HCT116 (cell line): Measurements from ENCODE around the gene ZNF521. TPM values are rescaled to one million over a fixed set of nuclear protein-coding genes. Genes with fewer than 3 reads are reported as not detected.

Experiments
- ATAC-seq: fragments of 200-7000 bp; cut with Tn5 transposase; 2 replicates; pipeline ENCODE4 v1.9.1; 2020; ENCODE audit warnings: mild to moderate bottlenecking, moderate library complexity
- BruUV-seq: library from RNA; stranded (reverse); fragments of 400-500 nt; replicated peaks from 2 replicates; lab custom pipeline; 2021; lab: Mats Ljungman, UMichigan
- CTCF ChIA-PET: fragments of 300-600 bp; sonication (Branson Sonifier 250); formaldehyde crosslinking; loops from one replicate; lab custom pipeline; 2021; ENCODE audit warnings: antibody characterized with exemption; lab: Charles Lee
- POLR2A ChIA-PET: fragments of 300-600, 350-600 bp; sonication (Branson Sonifier 250); formaldehyde crosslinking; loops from one replicate; lab custom pipeline; 2021; ENCODE audit warnings: antibody characterized with exemption; lab: Charles Lee
- RAD21 ChIA-PET, 2 experiments: fragments of 300-600 bp; sonication (Branson Sonifier 250); formaldehyde crosslinking; loops; one replicate each; lab custom pipeline; 2023; ENCODE audit warnings: low total read pairs in 2 of 2; ENCODE audit not compliant: uncharacterized antibody in 2 of 2, unreplicated experiment in 2 of 2, low non-redundant PET in 1 of 2; lab: Charles Lee
- DNase-seq: peaks from one replicate; pipeline ENCODE4 v3.0.0-alpha.2; 2010; ENCODE audit warnings: low read depth, low spot score
- H2AFZ ChIP-seq: fragments of 200-600 bp; shearing (Covaris generic), sonication (generic); 2 replicates; pipeline ENCODE4 v1.6.1; 2017; ENCODE audit warnings: low read depth, mixed run types, mixed read lengths, antibody characterized with exemption, low read length; ENCODE audit not compliant: poor library complexity, severe bottlenecking
- H3K27ac ChIP-seq: 2 replicates; pipeline ENCODE4 v1.5.1; 2012; ENCODE audit warnings: low read depth, low read length
- H3K27me3 ChIP-seq: fragments of 200-600 bp; sonication (generic); 2 replicates; pipeline ENCODE4 v1.6.1; 2016; ENCODE audit warnings: mixed run types, low read length, mixed read lengths; ENCODE audit not compliant: insufficient read depth
- H3K36me3 ChIP-seq, 2 experiments: fragments of 200-500 bp in 1 of 2; fragments of 200-600 bp in 1 of 2; sonication (Bioruptor generic) in 1 of 2; sonication (generic) in 1 of 2; 2 replicates each; pipeline versions ENCODE4 v1.5.1 to v1.6.1; 2014 to 2016; ENCODE audit warnings: low read length in 2 of 2, inconsistent platforms in 1 of 2, mixed read lengths in 1 of 2, mixed run types in 1 of 2; ENCODE audit not compliant: insufficient read depth in 2 of 2, control insufficient read depth in 1 of 2
- H3K4me1 ChIP-seq, 2 experiments: fragments of 200-600 bp in 1 of 2; sonication (generic) in 1 of 2; 2 replicates each; pipeline versions ENCODE4 v1.5.1 to v1.6.1; 2012 to 2017; ENCODE audit warnings: low read length in 2 of 2, inconsistent platforms in 1 of 2, mild to moderate bottlenecking in 1 of 2, mixed read lengths in 1 of 2, mixed run types in 1 of 2, moderate library complexity in 1 of 2; ENCODE audit not compliant: insufficient read depth in 2 of 2, control insufficient read depth in 1 of 2
- H3K4me2 ChIP-seq: fragments of 200-600 bp; sonication (generic); 2 replicates; pipeline ENCODE4 v1.6.1; 2017; ENCODE audit warnings: mixed run types, low read length, mixed read lengths
- H3K4me3 ChIP-seq, 2 experiments: fragments of 200-600 bp in 1 of 2; sonication (generic) in 1 of 2; replicated peaks in 1 of 2; 2 replicates each; pipeline ENCODE4 v1.5.1; 2011 to 2016; ENCODE audit warnings: low read length in 2 of 2, control low read depth in 1 of 2, low read depth in 1 of 2, mild to moderate bottlenecking in 1 of 2, mixed read lengths in 1 of 2, mixed run types in 1 of 2
- H3K79me2 ChIP-seq: fragments of 200-600 bp; sonication (generic); 2 replicates; pipeline ENCODE4 v1.6.1; 2017; ENCODE audit warnings: mild to moderate bottlenecking, mixed run types, low read length, moderate library complexity, mixed read lengths; ENCODE audit not compliant: insufficient read depth
- H3K9ac ChIP-seq: fragments of 200-600 bp; sonication (generic); 2 replicates; pipeline ENCODE4 v1.6.1; 2016; ENCODE audit warnings: low read length, mixed read lengths
- H3K9me2 ChIP-seq: fragments of 200-600 bp; sonication (generic), shearing (Covaris generic); 2 replicates; pipeline ENCODE4 v1.6.1; 2017; ENCODE audit warnings: mixed run types, mild to moderate bottlenecking, moderate library complexity; ENCODE audit not compliant: insufficient read depth
- H3K9me3 ChIP-seq, 2 experiments: fragments of 200-500 bp in 1 of 2; fragments of 200-600 bp in 1 of 2; sonication (Bioruptor generic) in 1 of 2; sonication (generic) in 1 of 2; 2 replicates each; pipeline ENCODE4 v1.6.1; 2014 to 2017; ENCODE audit warnings: low read length in 2 of 2, mixed read lengths in 2 of 2, inconsistent platforms in 1 of 2, low read depth in 1 of 2, mild to moderate bottlenecking in 1 of 2, mixed run types in 1 of 2, moderate library complexity in 1 of 2; ENCODE audit not compliant: control insufficient read depth in 1 of 2, insufficient read depth in 1 of 2
- H4K20me1 ChIP-seq: fragments of 200-600 bp; sonication (generic), shearing (Covaris generic); 2 replicates; pipeline ENCODE4 v1.6.1; 2017; ENCODE audit warnings: mixed run types, mild to moderate bottlenecking, moderate library complexity; ENCODE audit not compliant: insufficient read depth
- CEBPB ChIP-seq: IDR thresholded peaks from 2 replicates; pipeline ENCODE4 v1.6.1; 2012; ENCODE audit warnings: low read depth
- FOSL1 ChIP-seq: IDR thresholded peaks from 2 replicates; pipeline ENCODE4 v1.6.1; 2012; ENCODE audit warnings: low read depth
- RAD21 ChIP-seq: IDR thresholded peaks from 2 replicates; pipeline ENCODE4 v1.6.1; 2012; ENCODE audit warnings: low read depth, mild to moderate bottlenecking
- SRF ChIP-seq: IDR thresholded peaks from 2 replicates; pipeline ENCODE4 v1.6.1; 2012; ENCODE audit warnings: low read depth
- ZNF274 ChIP-seq: fragments of 200-500 bp; sonication (Bioruptor generic); IDR thresholded peaks from 2 replicates; pipeline ENCODE4 v1.6.1; 2014; ENCODE audit warnings: mild to moderate bottlenecking, low read depth, low read length, inconsistent platforms
- intact Hi-C: fragments of 100-400 bp; cut with micrococcal nuclease; formaldehyde crosslinking; loops from 2 replicates; pipeline ENCODE4 v1.10.0; 2022
- total RNA-seq: library from RNA; stranded (reverse); gene quantifications from one replicate; pipeline ENCODE4 v1.2.1, GENCODE V29; 2021; ENCODE audit not compliant: unreplicated experiment
- TF ChIP-seq, protein P1 (sequence below), 3 experiments: fragments of 200-600 bp in 1 of 3; sonication (generic) in 1 of 3; IDR thresholded peaks in 2 of 3; conservative IDR thresholded peaks in 1 of 3; 2 replicates each; pipeline ENCODE4 v1.5.1; 2012 to 2017; ENCODE audit warnings: low read depth in 2 of 3, low read length in 2 of 3, antibody characterized with exemption in 1 of 3, borderline replicate concordance in 1 of 3, control low read depth in 1 of 3, mild to moderate bottlenecking in 1 of 3, mixed read lengths in 1 of 3, mixed run types in 1 of 3, moderate library complexity in 1 of 3; ENCODE audit not compliant: insufficient read depth in 1 of 3
- TF ChIP-seq, protein P2 (sequence below): IDR thresholded peaks from 2 replicates; pipeline ENCODE4 v1.6.1; 2011; ENCODE audit warnings: mild to moderate bottlenecking, low read length, moderate library complexity; ENCODE audit not compliant: insufficient replicate concordance; ENCODE audit errors: extremely low read depth

ZNF521 gene
- total RNA-seq, 1 experiment from 2014 or later = 0.10 TPM

GRCh38 chr18:25169701-25170100 lies 182.3 kb downstream of the ZNF521 start:
- DNase-seq = no peak
- Histone ChIP-seq H3K4me3 (no peak overlapping the region), H3K36me3 (no peaks in the 10 kb centered on the region; a peak in 1 of 4 replicates), H4K20me1 (no peaks in the 10 kb centered on the region), H3K4me1 (no peaks in the 10 kb centered on the region), H3K9me2 (no peaks in the 10 kb centered on the region), H2AFZ (no peak overlapping the region), H3K79me2 (no peaks in the 10 kb centered on the region), H3K9ac (no peak overlapping the region), H3K27ac (no peak overlapping the region), H3K4me2 (no peak overlapping the region), H3K27me3 (no peaks in the 10 kb centered on the region), H3K9me3 (no peaks in the 10 kb centered on the region)
- ChIA-PET POLR2A (no interaction called here), RAD21 (no interaction called here), CTCF (no interaction called here)
- intact Hi-C loops = no loop called here
- no peak for TF ChIP-seq FOSL1
- no peak for TF ChIP-seq SRF
- TF ChIP-seq ZNF274 = no peak
- TF ChIP-seq, protein P1, sequence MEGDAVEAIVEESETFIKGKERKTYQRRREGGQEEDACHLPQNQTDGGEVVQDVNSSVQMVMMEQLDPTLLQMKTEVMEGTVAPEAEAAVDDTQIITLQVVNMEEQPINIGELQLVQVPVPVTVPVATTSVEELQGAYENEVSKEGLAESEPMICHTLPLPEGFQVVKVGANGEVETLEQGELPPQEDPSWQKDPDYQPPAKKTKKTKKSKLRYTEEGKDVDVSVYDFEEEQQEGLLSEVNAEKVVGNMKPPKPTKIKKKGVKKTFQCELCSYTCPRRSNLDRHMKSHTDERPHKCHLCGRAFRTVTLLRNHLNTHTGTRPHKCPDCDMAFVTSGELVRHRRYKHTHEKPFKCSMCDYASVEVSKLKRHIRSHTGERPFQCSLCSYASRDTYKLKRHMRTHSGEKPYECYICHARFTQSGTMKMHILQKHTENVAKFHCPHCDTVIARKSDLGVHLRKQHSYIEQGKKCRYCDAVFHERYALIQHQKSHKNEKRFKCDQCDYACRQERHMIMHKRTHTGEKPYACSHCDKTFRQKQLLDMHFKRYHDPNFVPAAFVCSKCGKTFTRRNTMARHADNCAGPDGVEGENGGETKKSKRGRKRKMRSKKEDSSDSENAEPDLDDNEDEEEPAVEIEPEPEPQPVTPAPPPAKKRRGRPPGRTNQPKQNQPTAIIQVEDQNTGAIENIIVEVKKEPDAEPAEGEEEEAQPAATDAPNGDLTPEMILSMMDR (IDR thresholded peaks at IDR 0.05 in 2 of 3, conservative IDR thresholded peaks at IDR 0.05 in 1 of 3; ENCODE audit: borderline replicate concordance in 1 of 3, insufficient read depth in 1 of 3, low read depth in 2 of 3, low read length in 2 of 3) = no peak
- TF ChIP-seq RAD21 = no peak
- TF ChIP-seq, protein P2, sequence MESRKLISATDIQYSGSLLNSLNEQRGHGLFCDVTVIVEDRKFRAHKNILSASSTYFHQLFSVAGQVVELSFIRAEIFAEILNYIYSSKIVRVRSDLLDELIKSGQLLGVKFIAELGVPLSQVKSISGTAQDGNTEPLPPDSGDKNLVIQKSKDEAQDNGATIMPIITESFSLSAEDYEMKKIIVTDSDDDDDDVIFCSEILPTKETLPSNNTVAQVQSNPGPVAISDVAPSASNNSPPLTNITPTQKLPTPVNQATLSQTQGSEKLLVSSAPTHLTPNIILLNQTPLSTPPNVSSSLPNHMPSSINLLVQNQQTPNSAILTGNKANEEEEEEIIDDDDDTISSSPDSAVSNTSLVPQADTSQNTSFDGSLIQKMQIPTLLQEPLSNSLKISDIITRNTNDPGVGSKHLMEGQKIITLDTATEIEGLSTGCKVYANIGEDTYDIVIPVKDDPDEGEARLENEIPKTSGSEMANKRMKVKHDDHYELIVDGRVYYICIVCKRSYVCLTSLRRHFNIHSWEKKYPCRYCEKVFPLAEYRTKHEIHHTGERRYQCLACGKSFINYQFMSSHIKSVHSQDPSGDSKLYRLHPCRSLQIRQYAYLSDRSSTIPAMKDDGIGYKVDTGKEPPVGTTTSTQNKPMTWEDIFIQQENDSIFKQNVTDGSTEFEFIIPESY = no peak
- no peak for TF ChIP-seq CEBPB
- BruUV-seq = no TSS peak
- no peak for ATAC-seq
